Activated CD8-positive, alpha-beta memory T cell treated with anti-CD3 and anti-CD28 coated beads, Interleukin-2, amount 50 U/mL, for 24 hours (primary cell): ENCODE results near the gene MRPL58.
A peak's percentile ranks its signal among the peaks of the same experiment; 100 is the strongest.
"Not testable (repeated sequence)": the region's sequence is repeated elsewhere in the genome, so short reads cannot be mapped to it uniquely, and the experiment has no call there.

Experiments used
- DNase-seq: peaks from one replicate; pipeline ENCODE4 v3.0.0-alpha.2; 2020; ENCODE audit errors: extremely low read depth

MRPL58 gene

GRCh38 chr17:75012346-75013091, at the start of gene MRPL58:
TSS of gene MRPL58 (plus strand) at chr17:75012670. CDS start at chr17:75012687, 17 bp downstream.
- no peak for DNase-seq

DNA sequence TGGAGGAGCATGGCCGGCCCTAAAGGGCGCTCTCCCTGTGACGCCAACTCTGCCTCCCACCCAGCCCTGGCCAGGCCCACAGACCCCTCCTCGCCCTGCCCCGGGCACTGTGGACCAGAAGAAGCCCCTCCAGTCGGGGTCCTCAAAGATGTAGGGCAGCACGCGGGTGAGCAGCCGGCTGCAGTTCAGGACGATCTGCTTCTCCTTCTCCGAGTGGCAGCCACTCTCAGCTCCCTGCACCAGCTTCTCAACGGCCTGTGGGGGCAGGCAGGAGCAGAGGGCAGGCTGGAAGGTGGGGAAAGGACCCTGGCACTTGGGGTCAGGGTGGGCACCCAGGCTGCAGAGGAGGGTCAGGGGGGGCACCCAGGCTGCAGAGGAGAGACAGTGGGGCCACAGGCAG, 48.8 kb upstream of the MRPL58 start:
- DNase-seq: no peak

DNA sequence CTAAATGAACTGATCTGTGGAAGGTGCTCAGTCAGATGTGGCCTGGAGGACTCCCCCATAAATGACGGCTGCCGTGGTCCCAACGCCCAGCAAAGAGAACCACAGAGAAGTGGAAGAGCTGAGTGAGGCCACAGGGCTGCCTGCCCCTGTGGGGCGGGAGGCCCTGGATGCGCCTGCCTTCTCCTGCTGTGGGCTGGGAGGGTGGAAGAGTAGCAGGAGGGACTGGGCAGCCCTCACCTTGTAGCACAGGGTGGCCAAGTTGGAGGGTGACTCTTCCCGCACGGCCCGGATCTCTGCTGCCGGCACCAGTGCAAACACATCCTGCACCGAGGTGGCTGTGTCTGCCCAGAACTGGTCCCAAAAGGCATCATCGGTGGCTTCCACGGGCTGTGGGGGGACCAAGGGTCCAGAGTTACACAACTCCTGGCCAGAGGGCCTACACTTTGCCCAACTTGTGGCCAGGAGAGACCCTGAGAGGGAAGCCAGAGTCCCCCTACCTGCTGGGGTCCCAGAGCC, 48.2 kb upstream of the MRPL58 start:
- DNase-seq: no peak

GRCh38 chr17:74964988-74965622, 47.4 kb upstream of the MRPL58 start:
- DNase-seq: no peak

DNA sequence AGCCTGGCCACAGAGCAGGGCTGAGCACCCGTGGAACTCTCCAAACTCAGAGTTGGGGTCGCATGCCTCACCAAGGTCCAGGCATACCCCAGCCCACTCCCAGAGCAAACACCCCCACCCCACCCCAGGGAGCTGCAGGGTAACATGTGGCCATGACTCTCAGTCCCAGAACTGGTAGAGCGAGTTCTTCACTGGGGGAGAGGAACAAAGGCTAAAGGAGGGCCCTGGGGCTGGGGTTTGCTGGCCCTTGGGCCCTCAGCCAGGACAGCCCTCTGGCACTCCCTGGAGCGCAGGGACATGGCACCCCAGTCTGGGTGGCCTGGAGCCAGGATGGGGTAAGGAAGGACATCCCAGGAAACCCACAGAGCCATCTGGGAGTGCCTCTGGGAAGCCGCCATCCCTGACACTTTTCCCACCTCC, 44.1 kb upstream of the MRPL58 start:
- DNase-seq: no peak

- DNase-seq: not testable (repeated sequence)
Measured at GRCh38 chr17:74969501-74969900, 43.0 kb upstream of the MRPL58 start.

DNA sequence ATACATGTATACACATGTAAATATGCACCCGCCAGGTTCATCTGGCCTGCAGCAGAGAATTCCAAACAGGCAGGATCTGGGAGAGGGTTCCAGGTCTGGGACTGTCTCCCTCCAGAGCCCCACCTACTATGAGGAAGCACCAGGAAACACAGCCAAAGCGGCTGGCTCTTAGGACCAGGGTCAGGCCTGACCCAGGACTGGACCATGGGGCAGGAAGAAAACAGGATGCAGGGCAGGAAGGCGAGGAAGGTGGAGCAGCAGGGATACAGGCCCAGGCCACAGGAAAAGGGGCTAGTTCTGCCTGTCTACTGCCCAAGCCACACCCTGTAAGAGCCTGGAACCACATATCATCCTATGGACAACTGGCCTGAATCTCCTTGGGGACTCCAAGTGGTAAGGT, 42.1 kb upstream of the MRPL58 start:
- no peak for DNase-seq

GRCh38 chr17:74971069-74971841, 41.2 kb upstream of the MRPL58 start:
- no peak for DNase-seq

DNA sequence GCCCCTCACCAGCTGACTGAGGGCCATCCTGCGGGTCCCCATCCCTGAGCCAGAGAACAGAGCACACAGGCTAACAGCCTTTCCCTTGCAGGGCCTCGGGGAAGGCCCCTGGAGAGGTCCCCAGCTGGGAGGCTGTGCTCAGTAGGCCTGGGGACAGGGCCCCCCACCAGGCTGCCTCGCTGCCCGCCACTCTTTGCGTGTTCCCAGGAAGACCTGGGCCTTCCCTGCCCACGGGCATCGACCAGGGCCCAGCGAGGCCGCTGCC, 40.7 kb upstream of the MRPL58 start:
- no peak for DNase-seq

GRCh38 chr17:74972107-74972972, 40.1 kb upstream of the MRPL58 start, which contains the start of gene HID1:
TSS of gene HID1 (minus strand) at chr17:74972759. CDS start at chr17:74972656, 103 bp downstream.
- DNase-seq: peak; percentile 34

- no peak for DNase-seq
Measured at GRCh38 chr17:74972973-74973328, 39.5 kb upstream of the MRPL58 start.

DNA sequence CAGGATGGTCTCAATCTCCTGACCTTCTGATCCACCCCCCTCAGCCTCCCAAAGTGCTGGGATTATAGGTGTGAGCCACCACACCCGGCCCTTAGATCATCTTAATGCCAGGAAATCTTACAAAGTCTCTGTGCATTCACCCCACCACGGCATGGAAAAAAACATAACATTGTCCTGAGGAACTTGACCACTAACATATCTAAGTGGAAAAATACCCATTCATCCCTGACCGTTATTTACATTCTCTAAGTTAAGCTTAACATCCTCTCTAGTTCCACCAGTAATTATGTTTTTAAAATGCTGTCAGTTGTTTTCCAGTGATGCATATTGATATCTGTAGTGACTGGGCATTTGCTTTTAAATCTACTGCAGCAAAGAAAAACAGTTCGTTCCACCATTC, 36.5 kb upstream of the MRPL58 start:
- DNase-seq: no peak

DNA sequence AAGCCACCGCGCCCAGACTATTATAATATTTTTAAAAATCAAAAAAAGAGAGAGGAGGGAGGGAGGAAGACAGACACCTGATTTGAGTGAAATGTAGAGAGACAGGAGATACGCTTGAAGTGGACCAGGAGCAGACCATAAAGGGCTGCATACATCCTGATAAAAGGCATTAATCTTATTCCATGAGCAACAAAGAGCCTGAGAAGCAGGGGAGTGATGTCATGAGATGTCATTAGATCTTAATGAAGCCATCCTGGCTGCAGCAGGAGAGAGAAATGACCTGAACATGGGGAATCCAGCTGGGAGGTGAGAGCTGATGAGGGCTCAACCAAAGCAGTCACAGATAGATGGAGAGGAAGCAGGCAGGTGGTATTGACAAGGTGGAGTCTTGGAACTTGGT, 34.7 kb upstream of the MRPL58 start:
- DNase-seq: no peak

DNA sequence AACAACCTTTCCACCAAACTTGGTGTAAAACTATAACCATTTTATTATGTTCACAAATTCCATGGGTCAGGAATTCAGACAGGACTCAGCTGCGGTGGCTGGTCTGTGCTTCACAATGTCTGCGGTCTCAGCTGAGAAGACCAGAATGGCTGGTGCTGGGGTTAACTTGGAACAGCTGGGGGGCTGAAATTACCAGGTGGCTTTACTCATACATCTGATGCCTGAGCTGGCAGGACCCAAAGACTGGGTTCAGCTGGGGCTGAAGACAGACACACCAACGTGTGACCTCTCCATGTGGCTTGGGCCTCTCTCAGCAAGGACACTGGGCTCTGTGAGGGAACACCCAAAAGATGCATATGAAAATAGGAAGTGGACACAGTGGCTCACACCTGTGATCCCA, 34.2 kb upstream of the MRPL58 start:
- DNase-seq: no peak

DNA sequence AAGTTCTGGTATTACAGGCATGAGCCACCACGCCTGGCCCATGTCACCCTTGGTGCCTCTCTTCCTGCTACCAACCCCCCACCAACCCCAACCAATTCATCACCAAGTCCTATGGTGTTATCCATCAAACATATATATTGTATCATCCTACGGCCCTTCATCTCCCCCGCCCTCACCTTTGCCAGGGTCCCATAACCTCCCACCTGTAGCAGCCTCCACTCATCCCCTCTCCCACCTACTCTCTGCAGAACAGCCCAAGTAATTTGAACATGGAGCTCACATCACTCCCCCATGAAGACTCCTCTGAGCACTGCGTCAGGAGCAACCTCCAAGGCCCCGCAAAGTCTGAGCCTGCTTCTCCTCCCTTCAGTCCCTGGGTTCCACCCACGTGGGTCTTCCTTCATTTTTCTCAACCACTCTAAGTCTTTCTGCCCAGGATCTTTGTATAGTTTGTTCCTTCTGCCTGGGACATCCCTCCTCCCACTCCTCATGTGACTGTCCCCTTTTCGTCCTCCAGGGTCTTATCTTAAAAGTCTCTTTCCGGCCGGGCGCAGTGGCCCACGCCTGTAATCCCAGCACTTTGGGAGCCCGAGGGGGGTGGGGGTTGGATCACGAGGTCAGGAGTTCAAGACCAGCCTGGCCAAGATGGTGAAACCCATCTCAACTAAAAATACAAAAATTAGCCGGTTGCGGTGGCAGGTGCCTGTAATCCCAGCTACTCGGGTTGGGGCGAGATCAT, 32.9 kb upstream of the MRPL58 start:
- no peak for DNase-seq

DNA sequence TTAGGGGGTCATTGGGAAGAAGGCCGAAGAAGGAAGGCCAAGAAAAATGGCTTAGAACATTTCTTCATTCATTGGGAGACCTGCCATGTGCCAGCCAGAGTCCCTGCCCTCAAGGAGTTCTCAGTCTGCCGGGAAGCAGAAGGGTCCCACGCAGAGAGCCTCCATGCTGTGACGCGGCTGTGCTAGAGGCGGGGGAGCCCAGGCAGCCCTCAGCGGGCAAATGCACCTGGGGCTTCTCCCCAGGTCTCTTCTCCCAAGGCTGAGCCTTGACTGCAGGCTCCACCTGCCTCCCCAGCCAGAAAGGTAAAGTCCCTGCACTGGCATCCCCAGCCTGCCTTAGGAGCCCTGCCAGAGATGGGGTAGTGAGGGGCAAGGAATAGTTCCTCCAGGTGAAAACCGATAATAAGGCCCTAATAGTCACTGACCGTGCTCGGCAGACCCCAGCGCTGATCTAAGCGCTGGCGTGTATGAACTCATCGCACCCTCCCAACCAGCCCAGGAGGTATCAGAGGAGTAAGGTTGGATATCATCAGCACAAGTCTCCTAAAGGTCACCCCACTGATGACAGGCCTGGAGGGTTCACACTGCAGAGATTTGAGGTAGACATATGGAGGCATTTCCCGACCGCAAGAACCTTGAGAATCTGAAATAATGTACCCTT, 31.0 kb upstream of the MRPL58 start:
- DNase-seq: no peak

- peak; percentile 26 for DNase-seq
Measured at GRCh38 chr17:74981979-74982662, 30.3 kb upstream of the MRPL58 start.

DNA sequence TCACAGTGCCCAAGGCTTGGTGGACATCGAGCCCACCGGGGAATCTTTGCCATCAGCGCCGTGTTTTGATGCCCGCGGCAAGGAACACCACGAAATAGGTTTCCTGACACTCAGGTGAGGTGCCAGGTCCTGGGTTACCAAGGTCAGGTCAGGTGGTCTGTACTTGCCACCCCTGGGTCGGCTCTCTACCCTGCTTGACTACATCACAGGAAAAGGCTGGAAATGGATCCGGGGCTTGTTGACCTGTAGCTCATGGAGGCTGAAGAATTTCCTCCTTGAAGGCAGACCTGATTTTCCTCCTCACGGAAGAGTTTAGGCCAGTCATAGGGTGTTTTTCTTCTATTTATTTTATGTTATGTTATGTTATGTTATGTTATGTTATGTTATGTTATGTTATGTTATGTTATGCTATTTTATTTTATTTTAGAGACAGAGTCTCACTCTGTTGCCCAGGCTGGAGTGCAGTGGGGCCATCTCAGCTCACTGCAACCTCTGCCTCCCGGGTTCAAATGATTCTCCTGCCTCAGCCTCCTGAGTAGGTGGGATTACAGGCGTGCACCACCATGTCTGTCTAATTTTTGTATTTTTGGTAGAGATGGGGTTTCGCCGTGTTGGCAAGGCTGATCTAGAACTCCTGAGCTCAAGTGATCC, 29.7 kb upstream of the MRPL58 start:
- not testable (repeated sequence) for DNase-seq

DNA sequence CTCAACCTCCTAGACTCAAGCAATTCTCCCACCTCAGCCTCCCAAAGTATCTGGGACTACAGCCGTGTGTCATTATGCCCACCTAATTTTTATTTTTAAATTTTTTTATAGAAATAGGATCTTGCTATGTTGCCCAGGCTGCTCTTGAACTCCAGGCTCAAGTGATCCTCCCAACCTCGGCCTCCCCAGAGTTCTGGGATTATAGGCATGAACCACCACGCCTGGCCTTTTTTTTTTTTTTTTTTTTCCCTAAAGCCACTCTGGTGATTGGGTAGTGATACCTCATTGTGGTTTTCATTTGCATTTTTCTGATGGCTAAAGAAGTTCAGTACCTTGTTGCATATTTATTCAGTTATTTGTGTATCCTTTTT, 26.3 kb upstream of the MRPL58 start:
- DNase-seq: no peak
